C4-2B (cell line): ENCODE data around the gene DNAJA2.

ENCODE experiments used
- CTCF ChIP-seq: fragments of 450-650 bp; conservative IDR thresholded peaks from 2 replicates; pipeline ENCODE4 v1.5.1; 2017; ENCODE audit warnings: mild to moderate bottlenecking
- ZFX ChIP-seq: fragments of 450-650 bp; IDR thresholded peaks from 2 replicates; pipeline ENCODE4 v1.6.1; 2017

- TF ChIP-seq CTCF (no peak), ZFX (no peak)
These were observed 40.4 kb upstream of the DNAJA2 start for GRCh38 chr16:47013910-47014309.
